Activated effector memory CD4-positive, alpha-beta T cell treated with Interleukin-2 at 50 U/mL for 16 hours (primary cell): Measurements from ENCODE around the gene UBA6.
"Not testable (repeated sequence)": the region's sequence is repeated elsewhere in the genome, so short reads cannot be mapped to it uniquely, and the experiment has no call there.

Source experiments
- DNase-seq: peaks from one replicate; pipeline ENCODE4 v3.0.0-alpha.2; 2020

The UBA6 gene

DNA sequence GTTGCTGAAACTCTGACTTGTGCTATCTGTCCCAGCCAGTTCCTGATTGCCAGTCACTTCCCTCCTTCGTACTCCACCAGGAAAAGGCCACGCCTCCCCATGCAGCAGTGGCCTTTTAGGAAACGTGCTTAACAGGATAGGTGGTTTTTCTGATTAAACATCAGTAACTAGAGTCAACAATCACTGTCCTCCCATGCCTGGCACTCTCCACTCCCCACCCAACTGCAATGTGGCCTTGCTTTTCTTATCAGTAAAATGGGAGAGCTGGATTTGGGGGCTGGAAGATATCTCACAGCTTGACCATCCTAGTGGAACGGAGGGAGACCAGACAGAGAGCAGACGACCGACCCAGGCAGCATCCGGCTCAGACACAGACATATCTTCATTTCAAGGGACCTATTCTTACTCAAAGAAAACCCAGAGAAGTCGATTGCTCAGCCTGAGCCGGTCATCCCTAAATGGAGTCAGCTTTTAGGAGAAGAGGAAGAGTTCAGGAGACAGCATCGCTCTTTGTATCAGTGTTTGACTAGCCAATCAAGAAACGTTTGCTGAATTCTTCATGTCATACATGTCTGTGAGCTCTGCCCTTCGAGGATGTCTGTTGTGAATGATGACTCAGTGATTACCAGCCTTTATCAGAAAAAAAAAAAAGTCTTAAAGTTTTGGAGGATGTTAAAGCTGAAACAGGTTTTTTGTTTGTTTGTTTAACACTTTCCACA is 12.7 kb upstream of the UBA6 start:
- DNase-seq, result no peak

DNA sequence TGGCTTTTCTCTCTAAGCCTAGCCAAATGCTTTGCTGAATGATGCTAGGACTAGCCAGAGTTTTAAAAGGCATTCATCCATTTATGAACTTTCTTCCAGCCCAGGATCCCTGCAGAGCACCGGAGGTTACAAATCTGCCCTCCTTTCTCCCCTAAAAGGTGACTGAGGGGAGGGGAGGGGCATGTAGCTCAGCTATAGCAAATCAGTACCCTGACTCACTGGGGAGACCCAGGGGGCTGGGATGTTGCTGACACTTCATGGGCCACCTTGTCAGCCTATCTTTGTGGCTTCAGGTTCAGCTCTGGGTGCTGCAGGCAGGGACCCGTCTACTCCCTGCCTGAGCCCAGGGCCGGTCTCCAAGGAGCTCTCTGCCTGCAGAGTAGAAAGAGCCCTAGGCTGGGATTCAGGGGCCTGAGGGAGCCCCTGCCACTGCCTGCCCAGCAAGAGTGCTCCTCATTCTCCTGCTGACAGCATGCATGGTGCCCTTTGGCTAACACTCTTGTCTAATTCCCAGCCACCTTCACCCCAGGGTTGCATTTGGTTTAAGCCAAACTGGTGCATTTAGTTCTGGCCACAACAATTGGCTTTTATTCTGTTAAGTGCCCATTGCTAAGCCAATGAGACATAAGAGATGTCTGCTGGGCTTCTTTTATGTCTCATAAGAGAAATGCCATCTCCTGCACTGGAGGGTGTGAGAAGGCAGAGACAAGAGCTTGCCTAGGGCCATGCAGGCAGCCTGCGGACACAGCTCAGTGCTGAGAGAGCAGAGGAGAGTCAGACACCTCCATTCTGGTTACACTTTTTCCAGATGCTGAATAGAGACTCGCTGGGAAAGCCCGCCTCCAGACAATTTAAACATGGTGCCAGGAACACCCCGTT is 11.9 kb upstream of the UBA6 start:
- no peak for DNase-seq

- no peak for DNase-seq
Measured at GRCh38 chr4:67712000-67712625, 11.2 kb upstream of the UBA6 start.

GRCh38 chr4:67706682-67707081 is 5.7 kb upstream of the UBA6 start:
- DNase-seq, result not testable (repeated sequence)

DNA sequence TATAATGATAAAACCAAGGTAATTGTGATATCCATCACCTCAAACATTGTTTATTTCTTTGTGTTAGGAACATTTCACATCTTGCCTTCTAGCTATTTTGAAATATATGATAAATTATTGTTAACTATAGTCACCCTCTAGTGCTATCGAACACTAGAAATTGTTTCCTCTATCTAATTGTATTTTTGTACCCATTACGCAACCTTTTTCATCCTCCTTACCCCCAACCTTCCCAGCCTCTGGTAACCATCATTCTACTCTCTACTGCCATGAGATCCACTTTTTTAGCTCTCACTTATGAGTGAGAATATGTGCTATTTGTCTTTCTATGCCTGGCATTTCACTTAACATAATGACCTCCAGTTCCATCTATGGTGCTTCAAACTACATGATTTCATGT is 3.9 kb upstream of the UBA6 start:
- no peak for DNase-seq

DNA sequence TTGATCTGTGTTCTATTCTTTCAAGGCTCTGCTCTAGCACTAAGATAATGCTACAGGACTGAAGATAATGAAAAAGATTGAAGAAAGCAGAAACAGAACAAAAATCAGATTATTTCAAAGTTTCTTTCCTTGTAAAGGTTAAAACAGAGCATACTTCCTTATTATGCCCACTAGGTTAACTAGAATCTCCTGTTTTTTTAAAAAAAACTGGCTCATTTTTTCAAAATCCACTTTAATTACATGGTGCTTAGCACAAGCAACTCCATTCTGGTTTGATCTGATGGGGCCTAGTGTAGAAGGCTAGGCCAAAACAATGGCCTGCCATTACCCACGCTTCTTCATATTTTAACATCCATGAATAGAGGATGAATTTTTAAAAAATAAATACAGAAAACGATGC is 1.2 kb upstream of the UBA6 start:
- no peak for DNase-seq

DNA sequence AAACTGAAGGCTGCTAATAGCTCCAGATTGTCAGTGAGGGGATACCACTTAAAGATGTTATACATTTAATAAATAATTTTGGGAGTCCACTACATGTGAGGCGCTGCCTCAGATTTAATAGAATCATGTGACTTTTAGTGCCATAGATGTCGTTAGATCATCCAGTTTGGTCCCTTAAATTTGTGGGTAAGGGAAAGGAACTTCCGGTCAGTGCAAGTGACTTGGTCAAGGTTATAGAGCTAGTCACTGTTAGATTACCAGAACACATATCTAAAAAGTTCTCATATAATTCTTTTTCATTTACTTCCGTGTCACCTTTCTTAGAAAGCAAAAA is 529 bp upstream of the UBA6 start:
- DNase-seq, result no peak

GRCh38 chr4:67700116-67700737 is 728 bp downstream of the UBA6 start:
- DNase-seq, result no peak

GRCh38 chr4:67699603-67700002 is 1.4 kb downstream of the UBA6 start:
- no peak for DNase-seq

DNA sequence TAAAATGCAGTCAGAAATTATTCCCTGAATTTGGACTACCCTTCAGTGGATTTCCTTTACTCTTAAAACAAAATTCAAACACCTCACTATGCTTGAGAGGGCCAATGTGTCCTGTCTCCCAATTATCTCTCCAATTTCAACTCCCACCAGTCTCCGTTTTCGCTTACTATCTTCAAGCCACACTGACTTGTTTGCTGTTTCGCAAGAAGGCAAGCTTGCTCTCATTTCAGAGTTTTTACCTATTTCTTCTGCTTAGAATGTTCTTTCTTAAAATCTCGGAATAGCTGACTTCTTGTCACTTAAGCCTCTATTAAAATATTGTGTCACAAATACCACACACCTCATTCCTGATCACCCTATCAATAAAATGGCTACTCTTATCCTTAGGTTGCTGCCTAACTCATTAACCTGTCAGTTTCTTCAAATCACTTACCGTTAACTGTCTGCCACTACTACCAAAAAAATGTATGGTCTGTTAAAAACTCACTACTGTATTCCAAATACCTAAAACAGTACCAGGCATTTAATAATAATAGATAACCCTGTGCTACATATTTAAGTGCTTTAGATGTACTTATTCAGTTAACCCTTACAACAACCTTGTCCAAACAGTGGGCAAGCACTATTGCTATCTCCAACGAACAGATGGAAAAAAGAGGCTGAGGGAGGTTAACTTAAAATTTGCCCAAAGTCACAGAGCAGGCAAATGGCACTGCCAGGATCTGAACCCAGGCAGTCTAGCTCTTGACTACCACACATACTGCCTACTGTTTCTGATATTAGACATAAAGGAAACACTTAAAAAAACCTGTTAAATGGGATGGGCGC is 2.9 kb downstream of the UBA6 start:
- no peak for DNase-seq

DNA sequence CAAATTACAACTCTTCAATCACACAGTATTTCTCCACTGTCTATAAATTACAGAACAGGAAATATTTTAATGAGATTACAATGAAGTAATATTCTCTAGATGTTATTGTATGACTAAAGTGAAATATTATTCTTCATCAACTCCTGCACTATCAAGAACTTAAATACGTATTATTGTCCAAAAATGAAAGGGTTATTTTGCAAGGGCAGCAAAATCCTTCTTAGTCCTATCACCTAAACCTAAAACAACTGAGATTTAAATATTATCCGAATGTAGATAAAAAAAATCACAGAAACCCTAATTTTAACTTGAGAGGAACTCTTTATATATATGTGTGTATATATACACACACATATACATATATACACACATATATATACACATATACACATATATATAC is 4.9 kb downstream of the UBA6 start:
- DNase-seq, result no peak

DNA sequence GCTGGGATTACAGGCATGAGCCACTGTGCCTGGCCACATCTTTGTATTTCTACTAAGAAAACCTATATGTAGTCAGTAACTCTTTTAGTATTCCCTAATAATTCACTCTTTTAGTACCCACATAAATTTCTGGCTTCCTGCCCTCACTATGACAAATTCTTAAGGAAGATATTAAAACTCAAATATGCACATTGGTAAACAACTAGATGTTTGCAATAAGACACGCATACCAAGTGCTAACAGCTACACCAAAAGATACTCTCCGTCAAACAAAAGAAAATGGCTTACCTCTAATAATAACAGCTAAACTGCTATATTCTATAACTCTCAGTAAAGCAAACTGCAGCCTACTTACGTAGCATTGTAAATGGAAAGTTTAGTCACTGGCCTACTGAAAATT is 6.3 kb downstream of the UBA6 start:
- DNase-seq, result no peak

DNA sequence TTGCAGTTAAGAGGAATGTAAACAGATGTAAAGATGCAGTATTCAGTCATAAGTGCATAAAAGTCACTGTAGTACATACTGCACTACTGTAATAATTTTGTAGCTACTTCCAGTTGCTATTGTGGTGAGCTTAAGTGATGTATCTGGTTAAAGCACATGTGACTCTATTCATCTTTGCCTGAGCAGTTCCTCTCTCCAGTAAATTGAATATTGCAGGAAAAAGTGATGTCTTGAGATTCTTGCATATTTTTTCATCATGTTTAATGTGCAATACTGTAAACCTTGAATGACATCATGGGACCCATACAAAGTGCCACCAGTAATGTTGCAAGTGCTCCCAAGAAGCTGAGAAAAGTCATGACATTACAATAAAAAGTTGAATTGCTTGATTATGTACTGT is 9.6 kb downstream of the UBA6 start:
- DNase-seq, result no peak

- DNase-seq, result no peak
Measured at GRCh38 chr4:67687636-67688035, 13.3 kb downstream of the UBA6 start.

DNA sequence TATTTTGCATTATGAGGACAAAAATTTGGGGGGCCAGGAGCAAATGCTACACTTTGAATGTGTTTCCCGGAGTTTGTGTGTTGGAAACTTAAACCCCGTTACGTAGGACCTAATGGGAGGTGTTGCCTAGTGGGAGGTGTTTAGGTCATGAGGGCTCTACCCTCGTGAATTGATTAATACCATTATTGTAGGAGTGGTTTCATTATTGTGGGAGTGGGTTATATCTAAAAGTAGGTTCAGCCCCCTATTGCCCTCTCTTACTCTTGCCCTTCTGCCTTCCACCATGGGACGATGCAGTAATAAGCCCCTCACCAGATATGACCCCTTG is 15.5 kb downstream of the UBA6 start:
- no peak for DNase-seq

DNA sequence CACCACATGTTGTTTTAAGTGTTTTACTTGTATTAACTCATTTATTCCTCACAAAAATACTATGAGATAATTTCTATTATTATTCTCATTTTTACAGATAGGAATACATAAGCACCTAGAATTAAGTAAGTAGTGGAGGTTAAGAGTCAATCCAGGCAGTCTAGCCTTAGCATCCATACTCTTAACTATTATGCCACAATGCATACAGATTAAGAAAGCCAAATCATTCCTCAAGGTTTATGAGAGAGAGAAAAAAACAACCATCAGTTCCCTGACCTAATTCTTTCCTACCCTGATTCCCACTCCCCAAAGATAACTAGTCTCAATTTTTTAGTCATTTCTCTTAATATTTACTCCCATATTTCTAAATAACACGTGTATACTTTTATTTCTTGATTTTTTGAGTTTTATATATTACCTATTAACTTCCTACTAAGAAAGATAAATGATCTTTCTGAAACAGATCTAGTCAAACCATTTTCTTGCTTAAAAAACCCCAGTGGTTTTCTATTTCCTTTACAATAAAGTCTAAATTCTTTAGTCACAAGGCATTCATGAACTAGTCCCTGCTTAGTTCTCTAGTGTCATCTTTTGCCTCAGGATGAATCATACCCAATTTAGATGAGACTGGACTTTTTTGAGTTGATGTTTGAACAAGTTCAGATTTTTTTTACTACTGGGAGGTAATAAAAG is 16.0 kb downstream of the UBA6 start:
- no peak for DNase-seq

- no peak for DNase-seq
Measured at GRCh38 chr4:67682266-67682665, 18.7 kb downstream of the UBA6 start.

GRCh38 chr4:67680581-67681222 is 20.3 kb downstream of the UBA6 start:
- DNase-seq, result no peak

- no peak for DNase-seq
Measured at GRCh38 chr4:67678612-67679011, 22.3 kb downstream of the UBA6 start.

GRCh38 chr4:67674098-67674497 is 26.9 kb downstream of the UBA6 start:
- DNase-seq, result no peak

DNA sequence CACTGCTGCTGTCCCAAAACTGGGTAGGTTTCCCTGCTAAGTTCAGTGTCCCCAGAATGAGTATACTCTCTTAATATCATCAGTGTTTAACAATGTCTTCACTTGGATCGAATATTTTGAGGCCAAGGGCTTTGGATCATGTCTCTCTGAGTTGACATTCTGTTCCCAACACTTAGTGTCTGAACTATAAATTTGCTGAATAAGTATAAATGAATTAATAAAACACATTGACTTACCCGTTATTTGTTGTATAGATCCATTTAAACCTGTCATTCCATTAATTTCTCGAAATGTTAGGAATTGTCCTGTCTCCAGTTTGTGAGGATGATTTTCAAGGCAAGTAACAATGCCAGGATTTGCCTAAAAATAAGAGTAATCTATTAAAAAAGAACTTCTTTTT is 32.6 kb downstream of the UBA6 start:
- no peak for DNase-seq

GRCh38 chr4:67660418-67660817 is 40.5 kb downstream of the UBA6 start:
- DNase-seq, result no peak
